Activated T-cell treated with anti-CD3 and anti-CD28 coated beads, Interleukin-2, amount 50 U/mL, for 72 hours (primary cell): ENCODE measurements around the gene UNC13C. TPM values are rescaled to one million over a fixed set of nuclear protein-coding genes. Genes with fewer than 3 reads are reported as not detected.

Experiments used
- ATAC-seq, 2 donors: fragments of 150-1000 bp; cut with Tn5 transposase; replicated peaks in 1 of 2; 2 replicates each; pipeline ENCODE4 v1.10.0; 2021; ENCODE audit warnings: moderate library complexity in 2 of 2, mild to moderate bottlenecking in 1 of 2
- DNase-seq, 2 donors: peaks; one replicate each; pipeline ENCODE4 v3.0.0; 2021 to 2022; ENCODE audit warnings: mixed read lengths in 1 of 2
- H3K27ac Mint-ChIP-seq: one replicate; pipeline ENCODE4 v1.8.0; 2022; ENCODE audit warnings: mild to moderate bottlenecking, moderate library complexity, mixed read lengths
- H3K27me3 Mint-ChIP-seq: one replicate; pipeline ENCODE4 v1.8.0; 2022; ENCODE audit warnings: low read depth, mixed read lengths
- H3K36me3 Mint-ChIP-seq, 2 donors: one replicate each; pipeline ENCODE4 v1.8.0; 2022; ENCODE audit warnings: mixed read lengths in 2 of 2, mild to moderate bottlenecking in 1 of 2; ENCODE audit not compliant: insufficient read depth in 2 of 2
- H3K4me1 Mint-ChIP-seq: one replicate; pipeline ENCODE4 v1.8.0; 2022; ENCODE audit warnings: low read depth, mixed read lengths
- H3K4me3 Mint-ChIP-seq, 2 donors: one replicate each; pipeline ENCODE4 v1.8.0; 2022; ENCODE audit warnings: mild to moderate bottlenecking in 2 of 2, mixed read lengths in 2 of 2, moderate library complexity in 2 of 2
- H3K9me3 Mint-ChIP-seq, 2 donors: one replicate each; pipeline ENCODE4 v1.8.0; 2022; ENCODE audit warnings: mixed read lengths in 2 of 2
- total RNA-seq, 2 donors: library from RNA; stranded (reverse); gene quantifications; one replicate each; pipeline ENCODE4 v1.2.3, GENCODE V29; 2022

Gene UNC13C
- total RNA-seq, 2 donors from 2014 or later: not detected

DNA sequence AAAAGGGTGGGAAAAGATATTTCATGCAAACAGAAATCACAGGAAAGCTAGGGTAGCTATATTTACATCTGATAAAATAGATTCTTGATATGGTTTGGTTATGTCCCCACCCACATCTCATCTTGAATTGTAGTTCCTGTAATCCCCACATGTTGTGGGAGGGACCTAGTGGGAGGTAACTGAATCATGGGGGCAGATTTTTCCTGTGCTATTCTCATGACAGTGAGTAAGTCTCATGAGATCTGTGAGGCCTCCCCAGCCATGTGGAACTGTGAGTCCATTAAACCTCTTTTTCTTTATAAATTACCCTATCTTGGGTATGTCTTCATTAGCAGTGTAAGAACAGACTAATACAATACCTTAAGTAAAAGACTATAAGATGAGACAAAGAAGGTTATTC is 660.4 kb downstream of the UNC13C start:
- H3K4me1 Mint-ChIP-seq: no peaks in the 10 kb centered on the region
- peaks cover 4 to 12% of the 10 kb centered on the region in 2 donors for H3K9me3 Mint-ChIP-seq
- H3K4me3 Mint-ChIP-seq: no peak overlapping the region
- no peak overlapping the region for H3K27ac Mint-ChIP-seq
- no peaks in the 10 kb centered on the region for H3K27me3 Mint-ChIP-seq
- ATAC-seq: no peak
- no peak for DNase-seq
- peaks cover 0 to 3% of the 10 kb centered on the region in 2 donors for H3K36me3 Mint-ChIP-seq

DNA sequence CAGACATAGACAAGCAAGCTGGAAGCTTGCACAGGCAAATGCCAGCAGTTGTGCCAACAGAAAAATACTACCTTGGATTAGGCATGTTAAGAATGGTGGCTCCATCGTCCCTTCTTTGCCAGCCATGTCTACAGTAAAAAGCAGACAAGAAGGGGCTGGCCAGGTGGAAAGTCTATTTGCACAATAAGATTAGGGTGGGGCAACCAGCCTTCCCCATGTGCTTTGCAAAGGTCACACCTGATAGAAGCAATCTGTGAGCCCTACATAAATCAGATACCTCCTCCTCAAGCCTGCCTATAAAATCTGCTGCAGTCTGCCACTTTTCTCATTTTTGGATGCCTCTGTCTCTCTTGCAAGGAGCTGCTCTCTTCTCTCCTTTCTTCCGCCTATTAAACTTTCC is 662.6 kb downstream of the UNC13C start:
- ATAC-seq: no peak

GRCh38 chr15:54644796-54645195 is 666.6 kb downstream of the UNC13C start:
- Mint-ChIP-seq H3K27me3 (no peaks in the 10 kb centered on the region), H3K4me3 (no peak overlapping the region), H3K4me1 (no peaks in the 10 kb centered on the region), H3K36me3 (peaks cover 0 to 2% of the 10 kb centered on the region in 2 donors), H3K9me3 (peaks cover 1 to 15% of the 10 kb centered on the region in 2 donors), H3K27ac (no peak overlapping the region)
- ATAC-seq (no peak), DNase-seq (no peak)

More for the DNA sequence above, 662.6 kb downstream of the UNC13C start:
- Mint-ChIP-seq H3K4me3 (no peak overlapping the region), H3K9me3 (peaks cover 6 to 9% of the 10 kb centered on the region in 2 donors), H3K36me3 (peaks cover 0 to 1% of the 10 kb centered on the region in 2 donors), H3K4me1 (no peaks in the 10 kb centered on the region), H3K27me3 (no peaks in the 10 kb centered on the region), H3K27ac (no peak overlapping the region)
- DNase-seq: no peak

DNA sequence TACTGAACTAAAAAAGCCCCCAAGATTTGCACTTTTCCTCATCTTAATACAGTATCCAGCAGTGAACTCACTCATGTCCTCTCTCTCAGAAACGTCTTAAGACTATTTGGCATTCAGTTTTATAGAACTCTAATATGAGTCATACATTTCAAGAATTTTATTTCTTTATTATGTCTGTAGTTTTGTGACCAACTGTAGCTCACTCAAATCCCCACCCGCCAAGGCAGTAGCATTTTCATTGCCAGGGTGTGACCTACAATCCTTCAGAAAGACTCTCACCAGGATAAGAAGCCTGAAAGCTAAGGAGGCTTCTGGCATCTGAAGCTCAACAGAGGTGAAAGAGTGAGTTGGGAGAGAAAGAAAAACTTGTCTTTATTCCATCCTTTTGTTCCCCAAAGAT is 681.4 kb downstream of the UNC13C start:
- ATAC-seq: no peak
- H3K36me3 Mint-ChIP-seq: no peaks in the 10 kb centered on the region
- no peaks in the 10 kb centered on the region for H3K27me3 Mint-ChIP-seq
- no peaks in the 10 kb centered on the region for H3K9me3 Mint-ChIP-seq
- H3K27ac Mint-ChIP-seq: no peak overlapping the region
- no peak overlapping the region for H3K4me3 Mint-ChIP-seq
- DNase-seq: no peak
- no peaks in the 10 kb centered on the region for H3K4me1 Mint-ChIP-seq

DNA sequence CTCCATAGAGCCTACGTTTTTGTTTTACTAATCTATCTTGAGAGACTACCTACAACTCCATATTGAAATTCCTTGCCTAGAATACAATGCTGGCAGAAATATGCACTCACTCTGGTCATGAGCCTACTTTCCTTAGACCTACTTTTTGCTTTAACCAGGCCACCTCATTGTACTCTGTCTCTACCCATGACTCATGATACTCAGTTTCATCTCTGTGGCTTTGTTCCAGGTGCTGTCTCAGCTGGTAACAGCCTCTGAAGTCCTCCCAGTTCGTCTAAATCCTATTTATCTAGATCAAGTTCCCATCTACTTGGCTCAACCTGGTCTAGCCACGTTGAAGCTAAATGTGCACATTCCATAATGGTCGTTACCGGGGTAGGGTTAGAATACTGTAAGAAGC is 682.1 kb downstream of the UNC13C start:
- Mint-ChIP-seq H3K4me1 (no peaks in the 10 kb centered on the region), H3K27ac (no peak overlapping the region), H3K36me3 (no peaks in the 10 kb centered on the region), H3K27me3 (no peaks in the 10 kb centered on the region), H3K4me3 (no peak overlapping the region), H3K9me3 (no peaks in the 10 kb centered on the region)
- ATAC-seq (no peak), DNase-seq (no peak)

DNA sequence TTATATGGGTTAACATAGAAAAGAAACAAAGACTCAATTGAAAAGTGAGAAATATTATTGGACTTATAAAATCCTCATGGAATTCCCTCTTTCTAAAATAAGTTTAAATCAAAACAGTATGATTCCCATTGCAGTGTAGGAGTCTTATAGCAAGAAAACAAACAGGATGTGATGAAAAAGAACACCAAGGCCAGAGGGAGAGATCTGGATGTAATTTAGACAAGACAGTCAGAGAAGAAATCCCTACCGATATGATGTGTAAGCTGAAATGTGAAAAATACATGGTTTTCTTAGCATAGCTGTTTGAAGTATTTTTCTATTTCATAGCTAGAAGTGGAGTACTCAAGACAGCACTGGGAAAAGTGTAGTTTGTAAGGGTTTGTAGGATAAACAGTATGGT is 697.0 kb downstream of the UNC13C start:
- no peak for ATAC-seq
- Mint-ChIP-seq H3K36me3 (peaks cover 5 to 11% of the 10 kb centered on the region in 2 donors), H3K27me3 (no peaks in the 10 kb centered on the region), H3K9me3 (peaks cover 15% of the 10 kb centered on the region in 2 donors), H3K4me3 (no peak overlapping the region), H3K27ac (no peak overlapping the region), H3K4me1 (no peaks in the 10 kb centered on the region)
- DNase-seq: no peak

GRCh38 chr15:54681584-54681983 is 703.3 kb downstream of the UNC13C start:
- H3K27ac Mint-ChIP-seq: no peak overlapping the region
- H3K36me3 Mint-ChIP-seq: no peaks in the 10 kb centered on the region
- peaks cover 0 to 2% of the 10 kb centered on the region in 2 donors for H3K9me3 Mint-ChIP-seq
- ATAC-seq (no peak), DNase-seq (no peak)
- H3K4me1 Mint-ChIP-seq: no peaks in the 10 kb centered on the region
- no peak overlapping the region for H3K4me3 Mint-ChIP-seq
- no peaks in the 10 kb centered on the region for H3K27me3 Mint-ChIP-seq

Other genes starting within 250 kb of the UNC13C start
- gene WDR72, start 218.8 kb upstream of the UNC13C start, total RNA-seq: not detected